ENCODE results near the gene ARCN1. TPM values are rescaled to one million over a fixed set of nuclear protein-coding genes. Genes with fewer than 3 reads are reported as not detected.

The ARCN1 gene
- 118 TPM for total RNA-seq

DNA sequence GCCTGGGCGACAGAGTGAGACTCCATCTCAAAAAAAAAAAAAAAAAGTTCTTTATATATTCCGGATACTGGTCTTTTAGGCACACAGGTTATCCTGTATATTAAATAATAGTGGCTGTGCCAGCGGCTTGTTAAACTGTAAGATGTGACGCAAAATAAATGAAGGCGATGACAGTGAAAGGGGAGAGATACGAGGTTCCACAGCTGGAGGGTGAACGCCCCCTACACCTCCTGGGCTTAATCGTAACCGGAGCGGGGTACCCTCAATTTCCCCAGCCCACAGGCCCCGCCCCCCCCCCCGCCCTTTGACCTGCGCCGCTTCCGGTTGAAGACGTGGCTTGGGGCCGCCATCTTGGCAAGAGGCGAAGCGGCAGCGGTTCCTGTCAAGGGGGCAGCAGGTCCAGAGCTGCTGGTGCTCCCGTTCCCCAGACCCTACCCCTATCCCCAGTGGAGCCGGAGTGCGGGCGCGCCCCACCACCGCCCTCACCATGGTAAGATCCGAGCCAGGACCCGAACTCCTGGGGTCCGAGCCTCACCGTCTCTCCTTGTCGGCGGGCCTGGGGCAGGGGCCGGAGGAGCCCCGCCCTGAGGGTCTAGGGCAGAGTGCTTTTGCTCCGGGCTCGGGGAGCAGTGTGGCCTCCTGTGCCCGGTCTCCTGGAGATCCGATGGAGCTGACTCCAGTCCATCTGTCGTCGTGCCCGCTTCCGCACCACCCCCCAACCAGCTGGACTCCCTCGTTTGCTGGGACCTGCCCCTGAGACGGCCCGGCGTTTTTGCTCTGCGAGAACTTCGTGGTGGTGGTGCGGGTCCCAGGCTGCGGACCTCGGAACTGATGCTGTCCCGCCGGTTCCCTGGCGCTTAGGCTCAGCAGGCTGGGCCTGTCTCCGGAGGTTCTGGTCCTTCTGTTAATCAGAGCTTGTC lies at the start of gene ARCN1:
Gene ARCN1 (plus strand): TSS at position 349 of the 920 bp plus-strand sequence. CDS start 139 bp downstream, at position 488.
- peak; percentile 85 for DNase-seq (ENCODE audit: low spot score)

DNA sequence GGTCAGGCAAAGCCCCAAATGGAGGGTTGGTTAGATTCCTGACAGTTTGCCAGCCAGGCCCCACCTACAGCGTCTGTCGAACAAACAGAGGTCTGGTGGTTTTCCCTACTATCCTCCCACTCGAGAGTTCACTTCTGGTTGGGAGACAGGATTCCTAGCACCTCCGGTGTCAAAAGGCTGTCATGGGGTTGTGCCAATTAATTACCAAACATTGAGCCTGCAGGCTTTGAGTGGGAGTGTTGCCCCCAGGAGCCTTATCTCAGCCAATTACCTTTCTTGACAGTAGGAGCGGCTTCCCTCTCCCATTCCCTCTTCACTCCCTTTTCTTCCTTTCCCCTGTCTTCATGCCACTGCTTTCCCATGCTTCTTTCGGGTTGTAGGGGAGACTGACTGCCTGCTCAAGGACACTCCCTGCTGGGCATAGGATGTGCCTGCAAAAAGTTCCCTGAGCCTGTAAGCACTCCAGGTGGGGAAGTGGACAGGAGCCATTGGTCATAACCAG lies 49.6 kb upstream of the ARCN1 start:
- no peak for DNase-seq (ENCODE audit: low spot score)

DNA sequence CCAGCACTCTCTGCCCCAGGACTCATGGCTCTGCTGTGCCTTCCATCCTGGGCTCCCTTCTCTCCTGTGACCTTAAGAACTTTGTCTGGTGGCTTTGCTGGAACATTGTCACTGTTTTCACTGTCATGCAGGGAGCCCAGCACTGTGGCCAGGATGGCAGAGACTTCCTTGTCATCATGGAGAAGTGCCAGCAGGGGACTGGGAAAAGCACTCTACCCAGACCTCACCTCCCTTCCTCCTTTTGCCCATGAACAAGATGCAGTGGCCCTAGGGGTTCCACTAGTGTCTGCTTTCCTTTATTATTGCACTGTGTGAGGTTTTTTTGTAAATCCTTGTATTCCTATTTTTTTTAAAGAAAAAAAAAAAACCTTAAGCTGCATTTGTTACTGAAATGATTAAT lies 47.9 kb upstream of the ARCN1 start:
- no peak for DNase-seq (ENCODE audit: low spot score)

DNA sequence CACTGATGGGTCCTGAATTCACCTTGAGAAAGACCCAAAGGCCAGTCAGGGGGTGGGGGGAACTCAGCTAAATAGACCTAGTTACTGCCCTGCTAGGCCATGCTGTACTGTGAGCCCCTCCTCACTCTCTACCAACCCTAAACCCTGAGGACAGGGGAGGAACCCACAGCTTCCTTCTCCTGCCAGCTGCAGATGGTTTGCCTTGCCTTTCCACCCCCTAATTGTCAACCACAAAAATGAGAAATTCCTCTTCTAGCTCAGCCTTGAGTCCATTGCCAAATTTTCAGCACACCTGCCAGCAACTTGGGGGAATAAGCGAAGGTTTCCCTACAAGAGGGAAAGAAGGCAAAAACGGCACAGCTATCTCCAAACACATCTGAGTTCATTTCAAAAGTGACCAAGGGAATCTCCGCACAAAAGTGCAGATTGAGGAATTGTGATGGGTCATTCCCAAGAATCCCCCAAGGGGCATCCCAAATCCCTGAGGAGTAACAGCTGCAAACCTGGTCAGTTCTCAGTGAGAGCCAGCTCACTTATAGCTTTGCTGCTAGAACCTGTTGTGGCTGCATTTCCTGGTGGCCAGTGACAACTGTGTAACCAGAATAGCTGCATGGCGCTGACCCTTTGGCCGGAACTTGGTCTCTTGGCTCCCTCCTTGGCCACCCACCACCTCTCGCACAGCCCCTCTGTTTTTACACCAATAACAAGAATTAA lies 47.3 kb upstream of the ARCN1 start:
- no peak for DNase-seq (ENCODE audit: low spot score)

DNA sequence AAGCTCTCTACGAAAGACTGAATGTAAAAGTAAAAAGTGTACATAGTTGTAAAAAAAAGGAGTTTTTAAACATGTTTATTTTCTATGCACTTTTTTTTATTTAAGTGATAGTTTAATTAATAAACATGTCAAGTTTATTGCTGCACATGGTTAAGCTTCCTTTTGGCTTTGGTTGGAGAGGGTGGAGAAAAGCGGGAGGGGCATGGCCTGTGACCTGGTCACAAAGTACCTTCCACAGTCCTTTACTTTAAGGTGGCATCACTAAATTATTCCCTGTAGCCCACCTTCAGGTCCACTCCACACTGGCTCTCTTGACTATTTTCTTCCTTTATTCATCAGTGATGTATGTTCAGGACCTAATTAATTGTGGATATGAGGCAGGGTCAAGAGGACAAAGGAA lies 45.5 kb upstream of the ARCN1 start:
- DNase-seq (ENCODE audit: low spot score): no peak

DNA sequence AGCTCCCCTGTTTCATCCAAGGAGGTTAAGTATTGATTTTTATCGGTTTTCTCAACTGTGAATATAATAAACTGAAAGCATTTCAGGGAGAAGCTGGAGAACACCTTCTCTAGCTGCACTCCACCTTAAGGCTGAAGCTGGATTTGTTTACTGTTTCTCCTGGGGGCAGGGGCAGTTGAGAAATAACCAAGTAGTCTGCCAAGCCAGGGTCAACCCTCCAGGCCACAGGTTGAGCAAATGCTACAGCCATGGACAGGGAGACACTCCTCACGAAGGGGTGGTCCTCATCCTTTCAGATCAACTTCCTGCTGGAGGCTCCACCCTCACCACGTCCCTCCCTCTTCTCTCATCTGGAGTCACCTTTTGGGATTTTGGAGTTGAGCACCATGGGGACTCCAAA lies 45.1 kb upstream of the ARCN1 start, which contains the start of gene TTC36:
Gene TTC36 (plus strand): TSS at position 366 of the 400 bp plus-strand sequence. CDS start 21 bp downstream, at position 387.
- DNase-seq (ENCODE audit: low spot score): no peak

DNA sequence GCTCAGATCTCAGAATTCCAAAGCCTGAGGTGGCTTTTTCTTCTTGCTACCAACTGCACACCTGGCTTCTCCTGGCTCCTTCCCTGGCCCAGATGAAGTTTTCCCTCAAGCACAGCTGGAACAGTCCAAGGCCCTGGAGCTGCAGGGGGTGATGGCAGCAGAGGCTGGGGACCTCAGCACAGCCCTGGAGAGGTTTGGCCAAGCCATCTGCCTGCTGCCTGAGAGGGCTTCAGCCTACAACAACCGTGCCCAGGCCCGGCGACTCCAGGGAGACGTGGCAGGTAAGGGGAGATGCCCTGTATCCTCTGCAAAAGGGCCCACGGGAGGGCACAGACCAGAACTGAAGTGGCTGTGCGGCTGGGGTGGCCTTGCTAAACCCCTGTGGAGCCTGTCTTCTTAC lies 43.7 kb upstream of the ARCN1 start:
- DNase-seq (ENCODE audit: low spot score): no peak

DNA sequence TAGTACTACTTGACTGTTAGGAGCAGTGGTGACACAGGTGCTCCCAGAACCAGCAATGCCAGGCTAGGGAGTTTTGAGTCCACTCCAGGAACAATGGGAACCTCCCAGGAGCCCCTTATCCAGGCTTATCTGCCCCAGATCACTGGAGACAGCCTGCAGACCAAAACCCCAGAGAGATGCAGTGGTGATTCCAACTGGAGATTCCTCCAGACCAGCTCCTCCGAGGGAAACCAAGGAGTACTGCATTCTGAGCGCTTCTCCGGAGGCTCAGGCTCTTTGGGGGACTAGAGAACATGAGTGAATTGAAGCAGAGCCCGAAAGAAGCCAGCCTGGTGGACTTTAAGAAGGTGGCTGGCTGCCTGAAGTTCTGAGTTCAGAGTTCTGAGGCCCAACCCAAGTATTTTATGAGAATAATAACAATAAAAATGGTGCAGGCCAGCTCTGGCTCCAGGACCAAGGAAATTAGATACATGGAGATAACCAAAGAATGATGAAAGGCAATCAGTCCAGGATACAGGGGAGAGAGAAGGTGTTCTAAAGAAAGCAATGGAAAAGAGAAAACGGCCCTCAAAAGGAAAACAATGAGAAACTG lies 42.5 kb upstream of the ARCN1 start:
- DNase-seq (ENCODE audit: low spot score): no peak

DNA sequence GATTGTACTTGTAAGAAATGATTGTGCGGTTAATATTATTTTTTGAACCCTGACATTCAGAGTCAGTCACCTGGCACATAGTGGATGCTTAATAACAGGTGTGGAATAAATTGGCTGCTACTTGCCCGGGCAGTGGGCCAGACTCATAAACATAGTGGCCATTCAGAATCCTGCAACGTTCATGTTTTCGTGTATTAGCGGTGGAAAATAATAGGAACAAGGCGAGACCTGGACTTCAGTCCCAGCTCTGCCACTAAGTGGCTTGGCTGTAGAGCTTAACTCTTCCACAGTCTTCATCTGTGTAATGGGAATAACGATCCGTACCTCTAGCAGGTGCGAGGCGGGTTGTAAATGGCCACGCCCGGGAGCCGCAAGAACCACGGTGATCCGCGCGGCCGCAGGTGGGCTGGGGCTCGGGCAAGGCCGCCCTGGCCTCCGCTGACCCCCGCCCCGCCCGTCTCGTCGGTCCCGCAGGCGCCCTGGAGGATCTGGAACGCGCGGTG lies 42.0 kb upstream of the ARCN1 start:
- DNase-seq (ENCODE audit: low spot score): no peak

DNA sequence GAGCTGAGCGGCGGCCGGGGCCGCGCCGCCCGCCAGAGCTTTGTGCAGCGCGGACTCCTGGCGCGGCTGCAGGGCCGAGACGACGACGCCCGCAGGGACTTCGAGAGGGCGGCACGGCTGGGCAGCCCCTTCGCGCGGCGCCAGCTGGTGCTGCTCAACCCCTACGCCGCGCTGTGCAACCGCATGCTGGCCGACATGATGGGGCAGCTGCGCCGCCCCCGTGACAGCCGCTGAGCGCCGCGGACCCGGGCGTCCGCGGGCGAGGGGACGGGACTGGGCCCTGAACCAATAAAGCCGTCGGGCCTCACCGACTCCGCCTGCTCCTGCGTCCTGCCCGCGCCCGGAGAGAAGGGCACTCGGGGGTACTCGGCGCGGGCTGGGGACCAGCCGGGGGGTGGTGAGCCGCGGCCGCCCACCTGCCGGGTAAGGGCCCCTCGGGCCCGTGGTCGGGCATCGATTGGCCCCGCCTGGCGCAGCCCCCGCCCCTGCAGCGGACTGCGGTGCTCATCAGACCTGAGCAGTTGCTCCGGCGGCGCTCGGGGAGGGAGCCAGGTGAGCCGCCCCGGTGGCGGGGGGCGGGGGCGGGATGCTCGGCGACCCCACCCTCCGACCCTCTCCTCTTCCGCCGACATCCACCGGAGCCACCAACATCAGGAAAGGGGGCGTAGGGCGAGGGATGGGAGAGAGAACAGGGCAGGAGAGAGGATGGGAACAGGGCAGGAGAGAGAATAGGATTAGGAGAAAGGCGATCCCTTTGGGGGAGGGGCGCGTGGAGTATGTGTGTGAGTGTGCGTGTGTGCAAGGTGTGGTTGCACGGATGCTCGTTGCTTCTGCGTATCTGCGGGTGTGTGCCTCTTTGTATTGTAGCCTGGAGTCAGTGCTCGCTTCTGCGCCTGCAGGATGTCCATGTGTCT lies 41.3 kb upstream of the ARCN1 start, which contains the start of gene TMEM25:
Gene TMEM25 (plus strand): TSS at position 510 of the 914 bp plus-strand sequence. CDS start 610 bp downstream, outside the sequence.
- DNase-seq (ENCODE audit: low spot score): peak; percentile 67

DNA sequence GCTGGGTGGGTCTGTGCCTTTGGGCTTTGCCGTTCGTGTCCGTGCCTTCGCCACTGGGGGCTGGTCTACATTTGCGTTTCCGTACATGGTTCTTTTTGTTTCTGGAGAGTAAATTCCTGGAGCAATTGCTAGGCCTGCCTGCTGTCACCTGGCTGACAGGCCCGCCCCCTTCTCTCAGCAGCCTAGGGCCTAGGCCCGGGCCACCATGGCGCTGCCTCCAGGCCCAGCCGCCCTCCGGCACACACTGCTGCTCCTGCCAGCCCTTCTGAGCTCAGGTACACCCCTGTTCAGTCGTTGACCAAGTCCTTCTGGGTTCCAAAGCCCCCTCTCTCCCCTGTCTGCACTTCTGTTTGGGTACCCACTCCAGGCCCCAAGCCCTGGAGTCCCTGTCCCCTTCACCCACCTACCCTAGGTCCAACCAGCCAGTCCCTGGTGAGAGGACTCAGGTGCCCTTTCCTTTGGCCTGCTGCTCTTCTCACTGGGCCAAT lies 40.6 kb upstream of the ARCN1 start:
- no peak for DNase-seq (ENCODE audit: low spot score)

DNA sequence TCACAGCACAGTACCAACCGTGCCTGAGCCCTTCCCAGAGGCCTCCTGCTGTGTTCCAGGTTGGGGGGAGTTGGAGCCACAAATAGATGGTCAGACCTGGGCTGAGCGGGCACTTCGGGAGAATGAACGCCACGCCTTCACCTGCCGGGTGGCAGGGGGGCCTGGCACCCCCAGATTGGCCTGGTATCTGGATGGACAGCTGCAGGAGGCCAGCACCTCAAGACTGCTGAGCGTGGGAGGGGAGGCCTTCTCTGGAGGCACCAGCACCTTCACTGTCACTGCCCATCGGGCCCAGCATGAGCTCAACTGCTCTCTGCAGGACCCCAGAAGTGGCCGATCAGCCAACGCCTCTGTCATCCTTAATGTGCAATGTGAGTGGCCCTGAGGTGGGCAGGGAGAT lies 40.1 kb upstream of the ARCN1 start:
- no peak for DNase-seq (ENCODE audit: low spot score)

DNA sequence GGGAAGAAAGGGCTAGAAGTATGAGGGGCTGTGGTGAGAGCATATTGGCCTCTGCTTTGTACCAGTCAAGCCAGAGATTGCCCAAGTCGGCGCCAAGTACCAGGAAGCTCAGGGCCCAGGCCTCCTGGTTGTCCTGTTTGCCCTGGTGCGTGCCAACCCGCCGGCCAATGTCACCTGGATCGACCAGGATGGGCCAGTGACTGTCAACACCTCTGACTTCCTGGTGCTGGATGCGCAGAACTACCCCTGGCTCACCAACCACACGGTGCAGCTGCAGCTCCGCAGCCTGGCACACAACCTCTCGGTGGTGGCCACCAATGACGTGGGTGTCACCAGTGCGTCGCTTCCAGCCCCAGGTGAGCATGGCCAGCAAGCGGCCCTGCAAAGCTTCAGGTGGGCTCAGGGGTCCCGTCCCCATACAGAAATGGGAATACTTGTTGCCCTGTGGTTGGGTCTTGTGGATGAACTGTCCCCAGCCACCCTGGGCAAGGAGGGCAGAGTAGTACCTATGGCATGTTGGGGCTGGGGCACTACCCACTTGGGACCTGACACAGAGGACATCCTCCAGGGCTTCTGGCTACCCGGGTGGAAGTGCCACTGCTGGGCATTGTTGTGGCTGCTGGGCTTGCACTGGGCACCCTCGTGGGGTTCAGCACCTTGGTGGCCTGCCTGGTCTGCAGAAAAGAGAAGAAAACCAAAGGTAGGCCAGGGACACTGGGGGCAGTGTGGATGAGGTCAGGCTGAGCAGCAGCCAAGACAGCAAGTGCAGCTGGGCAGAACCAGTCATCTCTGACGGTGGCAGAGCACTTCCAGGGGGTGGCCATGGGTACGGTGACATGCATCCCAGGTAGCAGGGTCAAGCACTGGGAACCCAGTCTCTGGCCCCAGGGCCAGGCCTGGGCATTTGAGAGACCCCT lies 39.1 kb upstream of the ARCN1 start:
- no peak for DNase-seq (ENCODE audit: low spot score)

DNA sequence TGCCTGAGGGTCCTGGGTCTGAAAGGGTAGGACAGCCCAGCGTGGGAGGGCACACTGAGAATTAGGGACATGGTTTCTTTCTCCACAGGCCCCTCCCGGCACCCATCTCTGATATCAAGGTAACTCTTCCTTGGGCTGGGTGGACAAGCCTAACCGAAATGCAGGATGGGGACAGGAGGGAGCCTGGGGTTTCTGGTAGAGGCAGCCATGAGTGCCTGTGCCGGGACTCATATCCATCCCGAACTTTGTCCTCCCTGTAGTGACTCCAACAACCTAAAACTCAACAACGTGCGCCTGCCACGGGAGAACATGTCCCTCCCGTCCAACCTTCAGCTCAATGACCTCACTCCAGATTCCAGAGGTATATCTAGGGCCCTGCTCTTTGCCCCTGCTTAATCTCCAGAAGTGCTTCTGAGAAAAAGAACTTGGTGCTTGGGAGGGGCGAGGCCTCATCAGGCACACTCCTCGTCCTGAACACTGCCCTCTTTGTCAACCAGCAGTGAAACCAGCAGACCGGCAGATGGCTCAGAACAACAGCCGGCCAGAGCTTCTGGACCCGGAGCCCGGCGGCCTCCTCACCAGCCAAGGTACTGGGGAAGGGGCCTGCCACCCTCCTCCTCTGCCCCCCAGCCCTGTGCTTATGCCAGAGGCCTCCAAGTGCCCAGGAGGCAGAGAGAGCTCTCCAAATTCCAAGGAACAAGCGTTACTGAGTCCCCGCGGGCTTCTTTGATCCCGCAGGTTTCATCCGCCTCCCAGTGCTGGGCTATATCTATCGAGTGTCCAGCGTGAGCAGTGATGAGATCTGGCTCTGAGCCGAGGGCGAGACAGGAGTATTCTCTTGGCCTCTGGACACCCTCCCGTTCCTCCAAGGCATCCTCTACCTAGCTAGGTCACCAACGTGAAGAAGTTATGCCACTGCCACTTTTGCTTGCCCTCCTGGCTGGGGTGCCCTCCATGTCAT lies 38.2 kb upstream of the ARCN1 start:
- DNase-seq (ENCODE audit: low spot score): no peak

DNA sequence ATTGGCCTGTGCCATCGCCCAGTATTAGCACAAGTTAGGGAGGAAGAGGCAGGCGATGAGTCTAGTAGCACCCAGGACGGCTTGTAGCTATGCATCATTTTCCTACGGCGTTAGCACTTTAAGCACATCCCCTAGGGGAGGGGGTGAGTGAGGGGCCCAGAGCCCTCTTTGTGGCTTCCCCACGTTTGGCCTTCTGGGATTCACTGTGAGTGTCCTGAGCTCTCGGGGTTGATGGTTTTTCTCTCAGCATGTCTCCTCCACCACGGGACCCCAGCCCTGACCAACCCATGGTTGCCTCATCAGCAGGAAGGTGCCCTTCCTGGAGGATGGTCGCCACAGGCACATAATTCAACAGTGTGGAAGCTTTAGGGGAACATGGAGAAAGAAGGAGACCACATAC lies 36.9 kb upstream of the ARCN1 start:
- DNase-seq (ENCODE audit: low spot score): no peak

DNA sequence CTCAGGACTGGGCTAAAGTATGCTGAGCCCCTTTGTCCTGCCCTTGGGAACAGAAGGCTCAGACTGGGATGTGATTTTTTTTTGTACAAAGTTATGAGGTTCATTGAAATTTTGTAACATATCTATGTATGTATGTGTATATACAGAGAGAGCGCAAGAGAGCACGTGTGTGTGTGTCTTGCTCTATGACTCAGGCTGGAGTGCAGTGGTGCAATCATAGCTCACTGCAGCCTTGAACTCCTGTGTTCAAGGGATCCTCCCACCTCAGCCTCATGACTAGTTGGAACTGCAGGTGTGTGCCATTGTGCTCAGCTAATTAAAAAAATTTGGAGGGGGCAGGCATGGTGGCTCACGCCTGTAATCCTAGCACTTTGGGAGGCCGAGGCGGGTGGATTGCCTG lies 35.5 kb upstream of the ARCN1 start:
- DNase-seq (ENCODE audit: low spot score): no peak

DNA sequence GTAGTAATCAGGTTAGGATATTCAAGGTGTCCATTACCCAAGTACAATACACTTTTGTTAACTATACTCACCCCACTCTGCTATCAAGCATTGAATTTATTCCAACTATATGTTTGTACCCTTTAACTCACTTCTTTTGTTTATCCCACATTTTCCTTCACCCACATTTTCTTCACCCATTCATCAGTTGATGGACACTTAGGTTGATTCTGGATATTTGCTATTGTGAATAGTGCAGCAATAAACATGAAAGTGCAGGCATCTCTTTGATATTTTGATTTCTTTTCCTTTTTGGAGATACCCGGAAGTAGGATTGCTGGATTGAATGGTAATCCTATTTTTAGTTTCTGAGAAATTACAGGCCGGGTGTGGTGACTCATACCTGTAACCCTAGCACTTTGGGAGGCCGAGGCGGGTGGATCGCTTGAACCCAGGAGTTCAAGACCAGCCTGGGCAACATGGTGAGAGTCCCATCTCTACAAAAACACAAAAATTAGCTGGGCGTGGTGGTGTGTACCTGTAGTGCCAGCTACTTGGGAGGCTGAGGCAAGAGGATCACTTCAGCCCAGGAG lies 34.7 kb upstream of the ARCN1 start:
- DNase-seq (ENCODE audit: low spot score): no peak

DNA sequence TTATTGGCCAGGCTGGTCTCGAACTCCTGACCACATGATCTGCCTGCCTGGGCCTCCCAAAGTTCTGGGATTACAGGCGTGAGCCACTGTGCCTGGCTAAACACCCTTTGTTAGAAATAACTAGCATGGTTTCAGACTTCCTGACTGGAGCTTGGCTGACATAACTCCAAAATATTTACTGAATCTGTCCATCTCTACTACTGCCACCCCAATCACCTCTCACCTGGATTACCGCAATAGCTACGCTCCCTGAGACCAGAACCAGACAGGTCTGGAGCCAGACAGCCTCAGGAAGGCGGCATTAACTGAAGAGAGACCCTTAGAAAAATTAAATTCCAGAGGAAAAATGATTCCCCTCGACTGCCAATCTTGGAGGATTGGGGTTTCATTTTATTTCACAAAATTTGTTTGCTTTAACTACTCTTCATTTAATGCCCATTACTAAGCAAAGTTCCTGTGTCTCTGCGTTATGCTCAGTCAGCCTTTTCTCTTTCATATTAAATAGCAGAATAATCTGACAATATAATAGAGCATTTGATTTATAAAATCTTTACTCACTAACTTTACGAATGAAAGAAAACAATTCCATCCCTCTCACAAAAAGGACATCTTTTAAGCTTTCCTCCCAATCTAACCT lies 28.1 kb upstream of the ARCN1 start:
- DNase-seq (ENCODE audit: low spot score): no peak
